Smooth muscle cell of the brain vasculature (primary cell): ENCODE data around the gene SLC17A4.

ENCODE experiments used
- DNase-seq: peaks from one replicate; pipeline ENCODE4 v3.0.0-alpha.2; 2012; ENCODE audit warnings: low read depth, low spot score

SLC17A4 gene

GRCh38 chr6:25815194-25815593 lies 60.7 kb downstream of the SLC17A4 start:
- DNase-seq = no peak

- DNase-seq = no peak
Observed at GRCh38 chr6:25816252-25816651, 61.7 kb downstream of the SLC17A4 start.

- DNase-seq = no peak
Observed at GRCh38 chr6:25821341-25821740, 66.8 kb downstream of the SLC17A4 start.

GRCh38 chr6:25829375-25829774 lies 74.8 kb downstream of the SLC17A4 start:
- DNase-seq = no peak

GRCh38 chr6:25830458-25830857 lies 75.9 kb downstream of the SLC17A4 start:
- no peak for DNase-seq
